GM18498 (cell line): ENCODE results near the gene WDR7.
"Not testable (repeated sequence)": the region's sequence is repeated elsewhere in the genome, so short reads cannot be mapped to it uniquely, and the experiment has no call there.

Source experiments
- ATAC-seq: cut with Tn5 transposase; IDR thresholded peaks from one replicate; pipeline ENCODE4 v1.9.1; 2021; ENCODE audit warnings: mild to moderate bottlenecking, moderate library complexity; ENCODE audit not compliant: unreplicated experiment

The WDR7 gene

GRCh38 chr18:56652802-56653201 is 1.6 kb downstream of the WDR7 start:
- ATAC-seq = no peak

DNA sequence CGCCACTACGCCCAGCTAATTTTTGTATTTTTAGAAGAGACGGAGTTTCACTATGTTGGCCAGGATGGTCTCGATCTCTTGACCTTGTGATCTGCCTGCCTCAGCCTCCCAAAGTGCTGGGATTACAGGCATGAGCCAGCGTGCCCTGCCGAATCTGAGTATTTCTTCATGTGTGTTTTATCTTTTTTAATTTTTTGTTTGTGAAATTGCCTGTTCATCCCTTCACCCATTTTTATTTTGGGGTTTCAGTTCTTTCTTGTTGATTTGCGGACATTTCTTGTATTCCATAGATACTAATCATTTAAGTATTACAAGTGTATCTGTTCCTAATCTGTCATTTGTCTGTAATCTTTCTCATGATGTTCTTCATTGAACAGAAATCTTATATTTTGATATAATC is 3.1 kb downstream of the WDR7 start:
- ATAC-seq = not testable (repeated sequence)

GRCh38 chr18:56658261-56658660 is 7.1 kb downstream of the WDR7 start:
- ATAC-seq = no peak

GRCh38 chr18:56659111-56659510 is 8.0 kb downstream of the WDR7 start:
- no peak for ATAC-seq

DNA sequence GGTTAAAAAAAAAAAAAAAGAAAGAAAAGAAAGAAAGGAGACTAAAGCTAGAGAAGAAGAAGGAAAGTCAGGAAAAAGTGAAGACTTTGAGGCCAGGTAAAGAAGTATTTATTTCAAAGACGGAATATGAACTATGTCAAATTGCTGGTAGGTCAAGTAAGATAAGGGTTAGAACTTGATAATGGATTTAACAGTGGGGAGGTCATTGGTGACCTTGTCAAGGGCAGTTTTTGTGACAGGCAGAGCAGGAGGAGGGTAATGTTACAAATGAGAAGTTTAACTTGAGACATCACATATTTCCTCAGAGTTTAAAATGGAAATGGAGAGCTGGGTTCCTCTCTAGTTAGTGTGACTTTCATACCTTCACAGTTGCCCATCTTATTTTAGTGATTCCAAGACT is 9.5 kb downstream of the WDR7 start:
- ATAC-seq = no peak

GRCh38 chr18:56661360-56662062 is 10.4 kb downstream of the WDR7 start:
- no peak for ATAC-seq

DNA sequence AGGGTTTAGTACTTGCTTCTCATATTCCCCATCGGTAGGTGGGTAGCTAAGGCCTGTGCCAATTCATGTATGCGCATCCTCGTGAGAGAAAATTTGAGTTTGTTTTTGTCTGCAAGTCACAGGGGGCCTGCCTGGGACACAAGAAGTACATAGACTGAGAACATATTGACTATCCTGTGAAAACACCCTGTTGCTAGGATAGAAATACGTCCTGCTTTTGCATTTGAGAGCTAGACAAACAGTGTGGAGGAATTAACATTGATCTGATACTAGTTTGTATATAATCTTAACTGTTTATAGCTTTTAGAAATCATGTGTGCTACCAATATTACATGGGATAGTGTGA is 10.9 kb downstream of the WDR7 start:
- ATAC-seq = no peak

DNA sequence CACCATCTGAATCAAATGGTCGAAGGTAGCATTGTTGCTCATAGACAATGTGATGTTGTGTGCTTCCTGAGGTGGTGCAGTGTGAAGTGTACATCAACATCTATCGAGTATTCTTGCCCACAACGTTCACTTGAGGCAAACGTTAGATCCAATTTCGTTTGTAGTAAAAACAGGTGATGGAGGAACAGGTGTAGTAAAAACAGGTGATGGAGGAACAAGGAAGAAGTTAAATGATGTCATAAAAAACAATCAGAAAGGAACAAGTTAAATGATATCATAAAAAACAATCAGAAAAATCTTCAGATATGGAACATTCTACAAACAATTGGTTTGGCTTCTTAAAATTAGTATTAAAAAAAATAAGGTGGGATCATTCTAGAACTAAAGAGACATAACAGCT is 11.3 kb downstream of the WDR7 start:
- ATAC-seq = no peak

GRCh38 chr18:56662902-56663301 is 11.7 kb downstream of the WDR7 start:
- ATAC-seq = no peak

DNA sequence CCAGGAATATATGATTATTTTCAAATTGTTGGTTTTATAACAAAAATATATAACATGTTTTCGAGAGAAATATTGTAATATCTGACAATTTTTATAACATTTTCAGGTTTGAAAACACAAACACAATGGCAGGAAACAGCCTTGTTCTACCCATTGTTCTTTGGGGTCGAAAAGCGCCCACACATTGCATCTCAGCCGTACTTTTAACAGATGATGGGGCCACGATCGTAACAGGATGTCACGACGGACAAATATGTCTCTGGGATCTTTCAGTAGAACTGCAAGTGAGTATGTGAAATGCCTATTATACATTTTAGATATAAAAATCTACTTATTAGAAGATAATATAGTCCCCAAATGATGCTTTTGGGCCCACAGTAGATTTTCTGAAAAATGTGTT is 21.2 kb downstream of the WDR7 start:
- ATAC-seq = no peak

DNA sequence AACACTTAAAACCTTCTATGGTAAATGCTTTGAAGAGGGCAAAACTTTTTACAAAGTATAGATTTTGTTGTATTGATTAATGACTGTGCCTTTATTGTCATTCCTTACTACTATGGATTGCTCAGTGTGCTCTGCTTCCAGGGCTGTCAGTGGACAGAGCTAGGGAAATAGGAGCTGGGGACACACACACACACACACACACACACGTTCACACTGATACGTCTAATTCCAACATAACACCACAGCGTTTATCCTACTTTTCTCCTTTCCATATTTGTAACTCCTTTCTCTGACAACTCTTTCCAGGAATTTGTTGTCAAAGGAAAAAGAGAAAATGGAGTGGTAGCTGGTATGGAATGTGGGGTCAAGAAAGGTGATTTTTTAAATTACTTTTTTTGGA is 21.8 kb downstream of the WDR7 start:
- no peak for ATAC-seq

DNA sequence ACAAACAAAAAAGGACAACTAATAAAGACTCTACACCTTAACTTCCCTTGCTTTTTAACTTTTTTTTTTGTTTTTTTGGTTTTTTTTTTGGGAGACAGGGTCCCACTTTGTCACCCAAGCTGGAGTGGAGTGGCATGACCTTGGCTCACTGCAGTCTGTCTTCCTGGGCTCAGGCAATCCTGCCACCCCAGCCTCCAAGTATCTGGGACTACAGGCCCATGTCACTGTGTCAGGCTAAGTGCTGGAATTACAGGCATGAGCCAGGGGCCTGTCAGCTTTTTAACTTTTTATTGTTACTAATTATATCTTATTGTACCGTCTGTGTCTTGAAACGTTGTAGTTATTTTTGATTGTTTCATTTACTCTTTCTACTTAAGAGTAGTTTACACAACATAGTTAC is 25.5 kb downstream of the WDR7 start:
- no peak for ATAC-seq

DNA sequence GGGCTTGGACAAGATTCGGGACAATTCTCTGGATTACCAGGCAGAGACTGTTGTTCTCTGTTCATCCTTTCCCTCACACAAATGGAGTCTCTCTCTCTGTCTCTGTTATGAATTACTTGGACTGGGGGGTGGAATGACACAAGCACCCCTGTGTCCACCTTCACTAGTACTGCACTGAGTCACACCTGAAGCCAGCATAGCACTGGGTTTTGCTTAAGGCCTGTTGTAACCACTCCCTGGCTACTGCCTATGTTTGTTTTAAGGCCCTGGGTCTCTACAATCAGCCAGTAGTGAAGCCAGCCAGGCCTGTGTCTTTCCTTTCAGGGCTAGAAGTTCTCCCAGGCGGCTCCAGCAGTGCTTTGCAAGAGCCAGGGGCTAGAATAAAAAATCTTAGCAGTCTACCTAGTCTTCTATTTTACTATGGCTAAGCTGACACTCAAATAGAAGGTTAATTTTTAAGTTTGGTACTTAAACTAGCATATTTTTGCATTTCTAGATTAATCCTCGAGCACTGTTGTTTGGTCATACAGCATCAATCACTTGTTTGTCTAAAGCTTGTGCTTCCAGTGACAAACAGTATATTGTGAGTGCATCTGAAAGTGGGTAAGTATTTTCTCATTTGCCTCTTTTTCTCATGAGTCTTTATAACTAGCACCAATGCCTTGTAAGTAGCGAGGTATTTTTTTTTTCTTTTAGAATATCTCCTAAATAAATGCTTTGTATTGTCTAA is 27.8 kb downstream of the WDR7 start:
- no peak for ATAC-seq

- ATAC-seq = no peak
These were observed 33.1 kb downstream of the WDR7 start for GRCh38 chr18:56684277-56684676.

DNA sequence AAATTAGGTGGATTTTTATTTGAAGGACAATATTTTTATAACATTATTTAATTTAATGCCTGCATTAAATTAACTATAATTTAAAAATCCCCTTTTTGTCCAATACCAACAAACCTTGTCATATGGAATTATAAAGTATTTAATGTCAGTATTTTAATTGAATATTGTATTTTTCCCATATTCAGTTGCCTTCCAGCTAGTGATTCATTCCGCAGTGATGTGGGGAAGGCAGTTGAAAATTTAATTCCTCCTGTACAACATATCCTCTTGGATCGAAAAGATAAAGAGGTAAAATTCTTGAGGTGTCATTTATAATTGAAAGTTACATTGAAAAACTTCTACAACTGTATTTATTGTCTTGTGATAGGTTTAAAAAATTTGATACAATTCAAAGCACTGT is 40.4 kb downstream of the WDR7 start:
- ATAC-seq = no peak

GRCh38 chr18:56696966-56697365 is 45.8 kb downstream of the WDR7 start:
- no peak for ATAC-seq

DNA sequence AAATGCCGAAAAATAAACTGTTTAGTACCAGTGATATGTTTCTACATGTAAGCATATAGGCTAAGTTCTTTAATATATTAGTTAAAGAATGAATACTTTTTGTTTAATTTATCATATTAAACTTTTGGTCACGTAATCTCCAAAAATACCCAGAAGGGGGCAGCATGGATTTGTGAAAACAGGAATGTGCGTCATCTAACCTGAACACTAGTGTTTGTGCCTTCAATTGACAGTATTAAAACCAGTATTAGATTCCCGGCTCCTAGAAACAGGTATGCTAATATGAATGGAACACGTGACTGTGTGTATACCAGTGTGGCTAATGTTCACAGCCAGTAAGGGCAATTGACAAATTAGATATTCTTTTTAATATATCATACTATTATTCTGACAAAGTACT is 51.8 kb downstream of the WDR7 start:
- ATAC-seq = no peak

- peak; percentile 94 for ATAC-seq
These were observed 58.3 kb downstream of the WDR7 start for GRCh38 chr18:56709463-56709862.

DNA sequence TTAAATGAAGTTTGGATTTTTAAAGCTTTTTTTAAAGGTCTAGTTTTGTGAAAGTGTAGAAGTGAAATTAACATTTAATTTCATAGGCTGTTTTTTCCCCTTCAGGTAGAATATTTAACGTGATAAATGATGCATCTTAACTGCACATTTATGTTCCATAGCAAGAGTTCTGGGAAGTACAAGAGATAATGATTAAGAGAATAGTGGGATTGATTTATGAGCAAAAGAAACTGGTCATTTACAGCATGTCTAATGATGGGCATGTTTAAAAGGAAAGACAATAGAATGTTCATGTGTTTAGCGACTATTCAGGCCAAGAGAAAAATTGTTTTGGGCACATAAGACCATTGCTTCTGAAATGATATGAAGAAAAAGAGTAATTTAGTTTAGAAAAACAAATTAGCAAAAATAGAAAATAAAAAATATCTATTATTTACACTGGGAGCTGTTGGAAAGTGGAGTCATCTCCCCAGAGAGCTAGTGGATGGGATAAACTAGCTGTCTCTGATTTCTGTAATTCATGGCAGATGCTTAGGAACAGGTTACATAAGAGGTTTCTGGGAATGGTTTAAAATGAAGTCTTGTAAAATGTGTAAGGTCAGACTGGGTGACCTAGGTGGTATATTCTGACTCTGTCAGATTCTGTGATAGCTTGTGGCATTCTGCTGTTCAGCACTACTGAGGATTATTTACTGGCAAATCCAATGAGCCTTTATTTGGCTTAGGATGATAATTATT is 60.7 kb downstream of the WDR7 start:
- ATAC-seq = no peak

- no peak for ATAC-seq
These were observed 61.6 kb downstream of the WDR7 start for GRCh38 chr18:56712761-56713160.

DNA sequence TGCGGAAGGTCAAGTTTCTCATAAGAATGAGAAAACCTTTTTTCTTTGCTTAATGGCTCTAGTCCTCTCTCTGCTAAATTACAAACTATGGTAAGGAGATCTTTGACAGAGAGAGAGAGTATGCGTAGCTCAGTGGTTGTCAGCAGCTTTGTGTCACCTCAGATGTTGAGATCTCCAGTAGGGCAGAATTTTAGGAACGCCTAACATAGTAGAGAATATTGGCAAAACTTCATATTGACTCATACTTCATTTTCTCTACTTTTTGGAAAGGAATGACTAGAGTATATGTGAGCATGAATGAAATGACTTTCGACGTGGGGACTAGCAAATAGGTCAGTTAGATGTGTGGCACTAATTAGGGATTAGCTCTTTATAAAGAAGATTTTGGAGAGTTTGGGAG is 64.0 kb downstream of the WDR7 start:
- no peak for ATAC-seq

GRCh38 chr18:56716692-56717146 is 65.6 kb downstream of the WDR7 start:
- no peak for ATAC-seq
